HepG2 (cell line): Measurements from ENCODE around the gene CFAP43. TPM values are rescaled to one million over a fixed set of nuclear protein-coding genes. Genes with fewer than 3 reads are reported as not detected.
A peak's percentile ranks its signal among the peaks of the same experiment; 100 is the strongest.

ENCODE experiments used
- FUBP1 ChIP-seq: sonication (generic); formaldehyde crosslinking; IDR thresholded peaks from 2 replicates; pipeline ENCODE4 v1.5.1; 2020; ENCODE audit warnings: missing genetic modification reagents, mild to moderate bottlenecking, borderline replicate concordance
- GLI4 ChIP-seq: sonication (generic); formaldehyde crosslinking; IDR thresholded peaks from 2 replicates; pipeline ENCODE4 v1.5.1; 2020; ENCODE audit warnings: missing genetic modification reagents, mild to moderate bottlenecking, moderate library complexity, borderline replicate concordance
- GPBP1L1 ChIP-seq: sonication (generic); formaldehyde crosslinking; IDR thresholded peaks from 2 replicates; pipeline ENCODE4 v1.5.0; 2020; ENCODE audit warnings: mild to moderate bottlenecking, missing genetic modification reagents
- HOXA3 ChIP-seq: sonication (generic); formaldehyde crosslinking; IDR thresholded peaks from 2 replicates; pipeline ENCODE4 v1.5.0; 2020; ENCODE audit warnings: missing genetic modification reagents
- IKZF1 ChIP-seq: fragments of 450-650 bp; IDR thresholded peaks from 2 replicates; pipeline ENCODE4 v1.7.1; 2016
- MBD4 ChIP-seq: IDR thresholded peaks from 2 replicates; pipeline ENCODE4 v1.6.1; 2012; ENCODE audit warnings: low read length, inconsistent platforms, borderline replicate concordance
- MNT ChIP-seq: fragments of 450-650 bp; IDR thresholded peaks from 2 replicates; pipeline ENCODE4 v1.6.1; 2016
- NR2F6 ChIP-seq, 2 experiments: IDR thresholded peaks; 2 replicates each; pipeline ENCODE4 v1.6.1; 2016; ENCODE audit warnings: antibody characterized with exemption in 1 of 2, mild to moderate bottlenecking in 1 of 2
- RARA ChIP-seq: IDR thresholded peaks from 2 replicates; pipeline ENCODE4 v1.6.1; 2016; ENCODE audit warnings: missing genetic modification reagents, missing compliant biosample characterization
- RBM39 ChIP-seq: fragments of 200-400 bp; formaldehyde crosslinking; IDR thresholded peaks from one replicate; pipeline ENCODE4 v1.6.1; 2018; ENCODE audit warnings: antibody characterized with exemption, mild to moderate bottlenecking, low read depth, low read length; ENCODE audit not compliant: poor library complexity, severe bottlenecking
- REST ChIP-seq, 2 experiments: IDR thresholded peaks; 2 replicates each; pipeline ENCODE4 v1.6.1; 2011 to 2012; ENCODE audit warnings: low read length in 2 of 2, borderline replicate concordance in 1 of 2, low read depth in 1 of 2, mild to moderate bottlenecking in 1 of 2, moderate library complexity in 1 of 2
- TFAP4 ChIP-seq: sonication (generic); IDR thresholded peaks from 2 replicates; pipeline ENCODE4 v1.6.1; 2016; ENCODE audit warnings: low read depth, borderline replicate concordance
- ZNF543 ChIP-seq: sonication (generic); formaldehyde crosslinking; IDR thresholded peaks from 2 replicates; pipeline ENCODE4 v1.4.0; 2020; ENCODE audit warnings: mild to moderate bottlenecking, missing genetic modification reagents
- ZNF556 ChIP-seq: sonication (generic); formaldehyde crosslinking; IDR thresholded peaks from 2 replicates; pipeline ENCODE4 v1.4.0; 2020; ENCODE audit warnings: mild to moderate bottlenecking, missing genetic modification reagents, borderline replicate concordance
- ZSCAN22 ChIP-seq: sonication (generic); formaldehyde crosslinking; IDR thresholded peaks from 2 replicates; pipeline ENCODE4 v1.4.0; 2020; ENCODE audit warnings: mild to moderate bottlenecking, missing genetic modification reagents
- ZSCAN30 ChIP-seq: sonication (generic); formaldehyde crosslinking; IDR thresholded peaks from 2 replicates; pipeline ENCODE4 v1.5.0; 2020; ENCODE audit warnings: mild to moderate bottlenecking, missing genetic modification reagents
- polyA plus RNA-seq, 8 experiments: library from polyadenylated mRNA; depleted of rRNA in 3 of 8; stranded (reverse) in 7 of 8; unstranded in 1 of 8; fragments of >200 nt; fragmentation: Illumina TruSeq in 4 of 8; extraction: Trizol in 4 of 8; gene quantifications; 2 replicates each; pipeline versions ENCODE4 v1.2.1 to v1.2.3, GENCODE V29; 2011 to 2016; ENCODE audit warnings: low read depth in 4 of 8, missing spikeins in 1 of 8, mixed read lengths in 1 of 8; ENCODE audit not compliant: insufficient read depth in 1 of 8
- total RNA-seq, 5 experiments: library from RNA; depleted of rRNA; stranded (reverse); fragments of >200 nt; fragmentation: Illumina TruSeq; extraction: Trizol; gene quantifications; 2 replicates each; pipeline ENCODE4 v1.2.3, GENCODE V29; 2016; ENCODE audit warnings: low read depth in 1 of 5
- TF ChIP-seq, protein P1 (sequence below): sonication (generic); formaldehyde crosslinking; IDR thresholded peaks from 2 replicates; pipeline ENCODE4 v1.8.0; 2022; ENCODE audit warnings: mild to moderate bottlenecking, missing genetic modification reagents, borderline replicate concordance

CFAP43 gene
- total and polyA plus RNA-seq, 2 of the 13 experiments (the other 11 are each of a cell fraction or from before 2014, with no cell fraction given) = 0.24 to 0.38 TPM

GRCh38 chr10:104220522-104220921, 11.6 kb downstream of the CFAP43 start (continued):
- TF ChIP-seq REST (IDR thresholded peaks at IDR 0.05; ENCODE audit: borderline replicate concordance in 1 of 2, low read depth in 1 of 2, low read length in 2 of 2) (no peak), ZNF556 (CRISPR knock-in tag) (no peak), MBD4 (no peak), NR2F6 (IDR thresholded peaks at IDR 0.05) (no peak), NR2F6 (CRISPR knock-in tag; IDR thresholded peaks at IDR 0.05) (no peak), MNT (no peak), TFAP4 (no peak), FUBP1 (CRISPR knock-in tag) (no peak), IKZF1 (no peak), ZNF543 (CRISPR knock-in tag) (no peak), ZSCAN22 (peak; percentile 12; the same call in 1 of the 2 replicates), HOXA3 (CRISPR knock-in tag) (no peak), RARA (peak; percentile 34; the same call in 1 of the 2 replicates), GLI4 (CRISPR knock-in tag) (no peak), GPBP1L1 (no peak), RBM39 (no peak), ZSCAN30 (no peak)
- TF ChIP-seq, protein P1, sequence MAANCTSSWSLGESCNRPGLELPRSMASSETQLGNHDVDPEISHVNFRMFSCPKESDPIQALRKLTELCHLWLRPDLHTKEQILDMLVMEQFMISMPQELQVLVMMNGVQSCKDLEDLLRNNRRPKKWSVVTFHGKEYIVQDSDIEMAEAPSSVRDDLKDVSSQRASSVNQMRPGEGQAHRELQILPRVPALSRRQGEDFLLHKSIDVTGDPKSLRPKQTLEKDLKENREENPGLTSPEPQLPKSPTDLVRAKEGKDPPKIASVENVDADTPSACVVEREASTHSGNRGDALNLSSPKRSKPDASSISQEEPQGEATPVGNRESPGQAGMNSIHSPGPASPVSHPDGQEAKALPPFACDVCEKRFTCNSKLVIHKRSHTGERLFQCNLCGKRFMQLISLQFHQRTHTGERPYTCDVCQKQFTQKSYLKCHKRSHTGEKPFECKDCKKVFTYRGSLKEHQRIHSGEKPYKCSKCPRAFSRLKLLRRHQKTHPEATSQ (CRISPR knock-in tag) = no peak
